ENCODE measurements around the gene RPL7A. TPM values are rescaled to one million over a fixed set of nuclear protein-coding genes. Genes with fewer than 3 reads are reported as not detected.
"Not testable (repeated sequence)": the region's sequence is repeated elsewhere in the genome, so short reads cannot be mapped to it uniquely, and the experiment has no call there.

Gene RPL7A
- total and polyA plus RNA-seq, 2 of the 4 experiments (the other 2 are of a cell fraction) = 3,220 to 4,096 TPM

GRCh38 chr9:133391449-133391848 lies 43.4 kb downstream of the RPL7A start:
- H2BK5ac ChIP-seq (ENCODE audit: low read depth, low read length, poor library complexity, severe bottlenecking); H3K14ac ChIP-seq (replicated peaks; ENCODE audit: low read depth, low read length); H3K18ac ChIP-seq (ENCODE audit: low read depth, low read length); H3K9me1 ChIP-seq (ENCODE audit: insufficient read depth, low read length); H3K4me2 ChIP-seq (ENCODE audit: low read depth, low read length); H3K79me1 ChIP-seq (ENCODE audit: low read depth in 1 of 2, low read length in 2 of 2); H2BK120ac ChIP-seq (ENCODE audit: low read depth, low read length); H3K23ac ChIP-seq (ENCODE audit: low read depth, low read length); H2AFZ ChIP-seq (replicated peaks; ENCODE audit: low read length, poor library complexity); H2BK20ac ChIP-seq (ENCODE audit: low read depth, low read length); H3K4ac ChIP-seq (ENCODE audit: low read depth, low read length); DNase-seq; H2BK15ac ChIP-seq (ENCODE audit: low read depth, low read length); intact Hi-C loops (cut with micrococcal nuclease); H3K27ac ChIP-seq (ENCODE audit: insufficient read depth, low read length); H4K20me1 ChIP-seq (ENCODE audit: insufficient read depth, low read length); in situ Hi-C loops (cut with MboI; ENCODE audit: low sequenced_read_pairs); BruUV-seq (replicated peaks); POLR2A ChIA-PET (ENCODE audit: unreplicated experiment); ATAC-seq (ENCODE audit: low read depth); H3K4me1 ChIP-seq (ENCODE audit: control insufficient read depth, insufficient read depth, low read length); H3K4me3 ChIP-seq (ENCODE audit: insufficient read depth, low read depth, low read length); H3K9ac ChIP-seq (ENCODE audit: low read depth, low read length); H4K5ac ChIP-seq (ENCODE audit: low read depth, low read length); H3K9me3 ChIP-seq (ENCODE audit: control insufficient read depth, insufficient read depth, low read length); H2AK9ac ChIP-seq (replicated peaks; ENCODE audit: low read depth, low read length, poor library complexity); H3K36me3 ChIP-seq (ENCODE audit: control insufficient read depth, insufficient read depth, low read length); CTCF ChIA-PET; dilution Hi-C loops (cut with HindIII; ENCODE audit: low sequenced_read_pairs, unreplicated experiment); H2AK5ac ChIP-seq (ENCODE audit: low read depth, low read length); H3K56ac ChIP-seq (ENCODE audit: extremely low read depth, insufficient read depth, low read length); H4K91ac ChIP-seq (ENCODE audit: insufficient read depth, low read depth, low read length); H4K8ac ChIP-seq (ENCODE audit: low read depth in 2 of 2, low read length in 2 of 2): not testable (repeated sequence)
- WGBS, 2 experiments (ENCODE audit: extremely low coverage in 2 of 2, insufficient read length in 1 of 2) = no CpG with 5 or more reads among the region's 4 CpGs
- H3K27me3 ChIP-seq (ENCODE audit: control insufficient read depth, insufficient read depth, low read length) = peaks cover 27% of the 10 kb centered on the region

- not testable (repeated sequence) for H3K9ac ChIP-seq (ENCODE audit: low read depth, low read length); H3K4me3 ChIP-seq (ENCODE audit: insufficient read depth, low read depth, low read length)
- WGBS, 2 experiments (ENCODE audit: extremely low coverage in 2 of 2, insufficient read length in 1 of 2) = 96% methylated on average over 3 of the region's 3 CpGs; no CpG with 5 or more reads in 1 of the 2 experiments
Measured at GRCh38 chr9:133392308-133392707, 44.3 kb downstream of the RPL7A start.

More at GRCh38 chr9:133392308-133392707, 44.3 kb downstream of the RPL7A start:
- H3K14ac ChIP-seq (replicated peaks; ENCODE audit: low read depth, low read length); H2AK5ac ChIP-seq (ENCODE audit: low read depth, low read length); CTCF ChIA-PET; H3K23ac ChIP-seq (ENCODE audit: low read depth, low read length); H3K4me1 ChIP-seq (ENCODE audit: control insufficient read depth, insufficient read depth, low read length); ATAC-seq (ENCODE audit: low read depth); H3K4ac ChIP-seq (ENCODE audit: low read depth, low read length); H4K8ac ChIP-seq (ENCODE audit: low read depth in 2 of 2, low read length in 2 of 2); H2BK120ac ChIP-seq (ENCODE audit: low read depth, low read length); dilution Hi-C loops (cut with HindIII; ENCODE audit: low sequenced_read_pairs, unreplicated experiment); DNase-seq; H4K5ac ChIP-seq (ENCODE audit: low read depth, low read length); H2AK9ac ChIP-seq (replicated peaks; ENCODE audit: low read depth, low read length, poor library complexity); H3K79me1 ChIP-seq (ENCODE audit: low read depth in 1 of 2, low read length in 2 of 2); H2BK20ac ChIP-seq (ENCODE audit: low read depth, low read length); H4K91ac ChIP-seq (ENCODE audit: insufficient read depth, low read depth, low read length); in situ Hi-C loops (cut with MboI; ENCODE audit: low sequenced_read_pairs); H3K27ac ChIP-seq (ENCODE audit: insufficient read depth, low read length); H2AFZ ChIP-seq (replicated peaks; ENCODE audit: low read length, poor library complexity); H3K4me2 ChIP-seq (ENCODE audit: low read depth, low read length); H3K9me3 ChIP-seq (ENCODE audit: control insufficient read depth, insufficient read depth, low read length); intact Hi-C loops (cut with micrococcal nuclease); H3K56ac ChIP-seq (ENCODE audit: extremely low read depth, insufficient read depth, low read length); H2BK5ac ChIP-seq (ENCODE audit: low read depth, low read length, poor library complexity, severe bottlenecking); H3K36me3 ChIP-seq (ENCODE audit: control insufficient read depth, insufficient read depth, low read length); H2BK15ac ChIP-seq (ENCODE audit: low read depth, low read length); H3K9me1 ChIP-seq (ENCODE audit: insufficient read depth, low read length); H3K18ac ChIP-seq (ENCODE audit: low read depth, low read length); H4K20me1 ChIP-seq (ENCODE audit: insufficient read depth, low read length); BruUV-seq (replicated peaks): not testable (repeated sequence)
- peaks cover 31% of the 10 kb centered on the region for H3K27me3 ChIP-seq (ENCODE audit: control insufficient read depth, insufficient read depth, low read length)
- POLR2A ChIA-PET (ENCODE audit: unreplicated experiment) = interaction anchor here (0.7 kb wide), 1 partner anchor 9 kb away, joined by 8 read pairs; no protein-coding TSS in a partner anchor

Data from IMR-90 (cell line).